ENCODE data around the gene GPC5. TPM values are rescaled to one million over a fixed set of nuclear protein-coding genes. Genes with fewer than 3 reads are reported as not detected.
"Not testable (repeated sequence)": the region's sequence is repeated elsewhere in the genome, so short reads cannot be mapped to it uniquely, and the experiment has no call there.

GPC5 gene
- total RNA-seq, 1 donor from 2014 or later = 7.3 TPM

GRCh38 chr13:92830821-92831220 is 1432.4 kb downstream of the GPC5 start:
- FAIRE-seq (no peak), DNase-seq (ENCODE audit: low spot score in 2 of 2) (no peak)

- DNase-seq (ENCODE audit: low spot score in 2 of 2) (no peak), FAIRE-seq (no peak)
Observed at GRCh38 chr13:92833071-92833470, 1434.7 kb downstream of the GPC5 start.

- peak; percentile 59 for FAIRE-seq
- no peak for DNase-seq (ENCODE audit: low spot score in 2 of 2)
Observed at GRCh38 chr13:92836171-92836570, 1437.8 kb downstream of the GPC5 start.

- DNase-seq (ENCODE audit: low spot score in 2 of 2) (no peak), FAIRE-seq (no peak)
Observed at GRCh38 chr13:92838786-92839185, 1440.4 kb downstream of the GPC5 start.

GRCh38 chr13:92842145-92842544 is 1443.7 kb downstream of the GPC5 start:
- FAIRE-seq = no peak
- no peak for DNase-seq (ENCODE audit: low spot score in 2 of 2)

GRCh38 chr13:92843549-92843948 is 1445.1 kb downstream of the GPC5 start:
- DNase-seq (ENCODE audit: low spot score in 2 of 2) (no peak), FAIRE-seq (no peak)

- DNase-seq (ENCODE audit: low spot score in 2 of 2) (no peak), FAIRE-seq (no peak)
Observed at GRCh38 chr13:92849381-92849780, 1451.0 kb downstream of the GPC5 start.

GRCh38 chr13:92864584-92865284 is 1466.3 kb downstream of the GPC5 start:
- no peak for DNase-seq (ENCODE audit: low spot score in 2 of 2)
- FAIRE-seq = no peak

- DNase-seq (ENCODE audit: low spot score in 2 of 2) (no peak), FAIRE-seq (no peak)
Observed at GRCh38 chr13:92873029-92873428, 1474.6 kb downstream of the GPC5 start.

- DNase-seq (ENCODE audit: low spot score in 2 of 2) = no peak
- FAIRE-seq = no peak
Observed at GRCh38 chr13:92886535-92887077, 1488.2 kb downstream of the GPC5 start.

GRCh38 chr13:92894447-92894846 is 1496.0 kb downstream of the GPC5 start:
- DNase-seq (ENCODE audit: low spot score in 2 of 2) (no peak), FAIRE-seq (no peak)

GRCh38 chr13:92896842-92897241 is 1498.4 kb downstream of the GPC5 start:
- no peak for DNase-seq (ENCODE audit: low spot score in 2 of 2)
- no peak for FAIRE-seq

- not testable (repeated sequence) for DNase-seq (ENCODE audit: low spot score in 2 of 2); FAIRE-seq
Observed at GRCh38 chr13:92898946-92899345, 1500.5 kb downstream of the GPC5 start.

GRCh38 chr13:92900446-92900845 is 1502.0 kb downstream of the GPC5 start:
- DNase-seq (ENCODE audit: low spot score in 2 of 2) = no peak

GRCh38 chr13:92901739-92902138 is 1503.3 kb downstream of the GPC5 start:
- FAIRE-seq = no peak

More at GRCh38 chr13:92900446-92900845, 1502.0 kb downstream of the GPC5 start:
- no peak for FAIRE-seq

GRCh38 chr13:92912629-92913028 is 1514.2 kb downstream of the GPC5 start:
- DNase-seq (ENCODE audit: low spot score in 2 of 2) = no peak
- FAIRE-seq = no peak

More at GRCh38 chr13:92901739-92902138, 1503.3 kb downstream of the GPC5 start:
- DNase-seq (ENCODE audit: low spot score in 2 of 2) = no peak

GRCh38 chr13:92913840-92914239 is 1515.4 kb downstream of the GPC5 start:
- FAIRE-seq = no peak
- DNase-seq (ENCODE audit: low spot score in 2 of 2) = no peak

Small RNA genes within 50 kb of the gene (small RNA-seq; reads per million reads assigned to genes)
- not detected for gene AL356737.1
- not detected for gene FABP5P4
- gene MIR548AS = not detected
- gene RNU4ATAC3P = not detected

Other genes with a start within 250 kb of the GPC5 start
- 42.8 TPM for gene MIR17HG, start 50.9 kb upstream of the GPC5 start, total RNA-seq

All from frontal cortex (tissue), 4 donors.